ENCODE results near the gene PDE1C.

Gene PDE1C

GRCh38 chr7:31997423-31997822, 72.8 kb downstream of the PDE1C start:
- no peak for DNase-seq

GRCh38 chr7:31995134-31995533, 75.1 kb downstream of the PDE1C start:
- DNase-seq, result no peak

DNA sequence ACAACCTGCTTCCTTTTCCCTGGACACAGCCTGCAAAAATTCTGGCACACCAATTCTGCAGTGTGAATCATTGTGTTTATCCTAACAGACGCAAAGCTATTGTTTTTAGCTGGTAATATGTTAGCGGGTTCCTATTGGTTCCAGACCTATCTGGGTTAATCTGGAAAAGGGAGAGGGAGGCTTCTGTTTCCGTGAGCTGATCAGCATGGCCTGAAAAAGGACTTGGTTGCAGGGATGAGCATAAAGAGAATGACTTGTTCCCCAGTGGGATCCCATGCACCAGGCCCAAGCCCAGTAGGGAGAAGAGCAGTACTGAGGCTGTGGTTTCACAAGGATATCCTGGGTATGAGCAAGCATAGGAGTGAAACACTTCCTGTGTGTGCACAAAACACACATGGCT, 78.4 kb downstream of the PDE1C start:
- DNase-seq, result no peak

- no peak for DNase-seq
Observed at GRCh38 chr7:31991406-31991805, 78.8 kb downstream of the PDE1C start.

- DNase-seq, result no peak
Observed at GRCh38 chr7:31986878-31987518, 83.2 kb downstream of the PDE1C start.

GRCh38 chr7:31982962-31983361, 87.2 kb downstream of the PDE1C start:
- DNase-seq, result no peak

GRCh38 chr7:31981874-31982390, 88.3 kb downstream of the PDE1C start:
- DNase-seq, result no peak

DNA sequence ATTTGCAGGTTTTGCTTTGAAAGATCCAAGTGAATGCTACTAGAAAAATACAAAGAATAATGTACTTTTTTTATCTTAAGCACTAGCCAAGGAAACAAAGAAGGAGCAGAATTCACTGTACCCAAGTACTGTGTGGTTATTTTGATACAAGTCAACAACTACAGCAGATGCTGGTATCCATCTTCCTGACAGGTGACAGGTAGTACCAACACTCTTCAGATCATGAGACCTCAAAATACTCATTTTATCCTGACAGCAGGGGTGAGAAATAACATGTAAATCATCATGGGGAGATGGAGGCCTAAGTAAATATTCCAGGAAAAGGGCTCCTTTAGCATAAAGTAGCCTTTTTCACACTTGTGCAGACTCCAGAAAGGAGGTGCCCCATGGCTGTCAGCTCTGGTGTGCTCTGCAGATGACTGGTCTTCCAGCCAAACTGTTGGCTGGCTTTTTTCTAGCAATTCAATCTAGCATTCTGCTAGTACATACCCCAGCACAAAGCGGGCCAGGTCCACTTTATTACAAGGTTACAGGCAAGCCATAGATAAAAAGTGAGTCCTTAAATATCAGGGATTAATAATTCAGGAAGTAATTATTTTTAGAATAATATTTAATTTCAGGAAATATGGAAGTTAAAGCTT, 90.4 kb downstream of the PDE1C start:
- DNase-seq, result no peak

GRCh38 chr7:31975546-31975945, 94.7 kb downstream of the PDE1C start:
- no peak for DNase-seq

DNA sequence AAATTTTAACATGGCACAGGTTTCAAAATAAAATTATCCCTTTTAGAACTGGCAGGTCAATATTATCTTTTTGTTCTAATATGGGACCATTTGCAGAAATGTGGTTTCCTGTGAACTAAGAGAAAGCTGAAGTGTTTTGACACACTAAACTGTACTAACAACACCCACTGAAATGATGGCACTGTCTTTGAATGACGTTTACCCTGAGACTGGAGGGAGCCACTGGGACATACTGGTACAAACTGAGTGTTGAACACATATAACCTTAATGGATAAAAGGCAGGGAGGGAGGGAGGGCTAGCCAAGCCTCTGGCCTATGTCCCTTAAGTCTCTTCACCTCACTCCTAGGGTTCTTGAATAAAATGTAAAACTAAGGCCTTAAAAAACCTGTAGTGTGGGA, 95.9 kb downstream of the PDE1C start:
- no peak for DNase-seq

DNA sequence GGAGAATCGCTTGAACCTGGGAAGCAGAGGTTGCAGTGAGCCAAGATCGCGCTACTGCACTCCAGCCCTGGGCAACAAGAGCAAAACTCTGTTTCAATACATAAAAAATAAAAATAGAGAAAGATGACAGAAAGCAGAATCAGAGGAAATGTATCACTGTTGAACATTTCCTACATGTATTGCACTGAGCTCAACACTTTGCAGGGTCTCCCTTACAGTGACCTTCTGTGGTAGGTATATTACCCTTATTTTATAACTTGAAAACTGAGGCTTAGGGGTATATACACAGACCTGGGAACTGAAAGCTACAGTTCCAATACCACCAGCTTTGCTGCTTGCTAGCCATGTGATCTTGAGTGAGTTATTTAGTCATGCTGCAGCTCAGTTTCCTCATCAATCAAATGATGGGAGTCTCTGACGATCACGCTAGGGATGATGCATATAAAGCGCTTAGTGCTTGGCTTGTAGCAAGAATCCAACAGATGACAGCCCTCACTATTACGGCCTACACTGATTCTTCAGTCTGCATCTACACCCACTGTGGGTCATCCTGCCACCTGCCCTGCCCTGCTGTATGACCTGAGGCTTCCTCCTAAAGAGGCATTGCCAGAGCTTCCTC, 99.0 kb downstream of the PDE1C start:
- DNase-seq, result no peak

GRCh38 chr7:31970501-31970900, 99.7 kb downstream of the PDE1C start:
- DNase-seq, result no peak

- no peak for DNase-seq
Observed at GRCh38 chr7:31963569-31964175, 106.5 kb downstream of the PDE1C start.

DNA sequence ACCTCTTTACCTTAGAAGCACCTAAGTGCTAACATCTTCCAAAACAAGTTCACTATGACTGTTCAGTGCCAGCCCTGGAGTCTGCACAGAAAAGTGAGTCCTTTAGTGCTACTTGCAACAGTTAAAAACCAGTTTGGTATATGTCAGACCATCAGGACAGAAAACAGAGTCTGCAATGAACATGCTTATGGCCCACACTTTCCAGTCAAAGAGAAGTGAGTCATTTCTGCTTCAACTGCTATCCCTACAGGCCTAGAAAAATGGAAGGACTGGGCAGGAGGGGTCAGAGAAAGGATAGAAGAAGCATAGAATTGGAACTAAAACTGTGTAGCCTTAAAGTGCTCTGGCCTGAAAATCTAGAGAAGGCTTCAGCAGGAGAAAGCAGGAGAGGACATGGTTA, 108.0 kb downstream of the PDE1C start:
- no peak for DNase-seq

GRCh38 chr7:31958226-31958625, 112.0 kb downstream of the PDE1C start:
- no peak for DNase-seq

DNA sequence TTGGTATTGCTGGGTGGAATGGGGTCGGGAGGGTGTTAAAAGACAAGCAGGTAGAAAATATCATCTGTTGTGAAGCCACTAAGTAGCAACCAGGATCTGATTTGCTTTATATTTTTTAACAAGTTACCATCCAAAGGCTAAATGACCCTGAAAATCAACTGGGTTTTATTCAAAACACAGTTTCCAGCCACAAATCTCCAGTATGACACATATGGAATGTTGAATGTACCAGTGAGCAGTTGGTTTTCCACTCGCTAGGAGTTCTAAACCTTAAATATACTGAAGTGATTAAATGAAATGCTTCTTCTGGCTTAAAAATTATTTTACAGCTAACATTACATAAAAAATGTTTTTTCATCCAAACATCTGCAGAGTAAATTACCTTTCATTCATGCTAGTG, 112.5 kb downstream of the PDE1C start:
- DNase-seq, result no peak

DNA sequence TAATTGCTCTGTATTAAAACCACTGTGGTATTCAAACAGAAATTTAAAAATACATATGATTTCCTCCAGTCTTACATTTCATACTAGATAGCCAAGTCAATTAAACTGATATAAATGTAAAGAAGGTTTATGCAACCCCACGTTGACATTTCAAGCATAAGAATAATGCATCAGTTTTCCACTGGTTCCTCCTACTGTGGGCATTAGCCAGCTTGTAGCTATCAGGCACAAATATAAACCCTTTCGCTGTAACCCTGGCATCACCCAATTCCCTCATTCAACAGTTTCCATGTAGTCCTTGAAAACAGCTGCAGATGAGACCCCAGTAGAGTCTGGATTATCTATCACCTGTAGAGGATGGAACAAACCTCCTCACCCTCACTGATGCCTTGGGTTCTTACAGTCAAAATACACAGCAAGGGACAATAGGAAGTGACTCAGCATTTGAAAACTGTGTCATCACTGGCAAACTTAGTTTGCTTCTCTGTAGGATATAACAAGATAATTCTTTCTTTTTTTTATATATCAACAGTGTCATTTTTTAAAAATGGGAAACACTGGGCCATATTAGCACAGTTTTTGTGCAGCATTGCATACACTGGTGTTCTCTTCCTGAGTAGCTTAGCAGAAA, 113.0 kb downstream of the PDE1C start:
- no peak for DNase-seq

GRCh38 chr7:31955641-31956040, 114.6 kb downstream of the PDE1C start:
- DNase-seq, result no peak

GRCh38 chr7:31955021-31955420, 115.2 kb downstream of the PDE1C start:
- no peak for DNase-seq

DNA sequence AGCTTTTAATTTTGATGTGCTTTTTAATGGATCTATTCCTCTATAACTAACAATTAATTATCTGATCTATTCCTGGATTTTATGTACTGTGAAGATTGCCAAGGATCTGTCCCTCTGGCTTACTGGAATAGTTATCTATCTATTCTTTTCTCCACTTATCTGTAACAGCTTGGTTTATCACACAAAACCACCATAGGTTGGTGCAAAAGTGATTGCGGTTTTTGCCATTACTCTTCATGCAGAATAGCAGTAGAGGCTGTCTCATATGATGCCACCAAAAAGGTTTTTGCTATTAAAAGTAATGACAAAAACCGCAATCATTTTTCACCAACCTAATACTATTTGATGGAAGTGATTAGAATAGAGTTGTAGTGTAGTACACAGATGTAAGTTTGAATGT, 115.7 kb downstream of the PDE1C start:
- no peak for DNase-seq

GRCh38 chr7:31953432-31953831, 116.8 kb downstream of the PDE1C start:
- no peak for DNase-seq
